ENCODE data around the gene NDUFAB1.

GRCh38 chr16:23579371-23579770 is 16.7 kb downstream of the NDUFAB1 start:
- TF ChIP-seq, protein P1, sequence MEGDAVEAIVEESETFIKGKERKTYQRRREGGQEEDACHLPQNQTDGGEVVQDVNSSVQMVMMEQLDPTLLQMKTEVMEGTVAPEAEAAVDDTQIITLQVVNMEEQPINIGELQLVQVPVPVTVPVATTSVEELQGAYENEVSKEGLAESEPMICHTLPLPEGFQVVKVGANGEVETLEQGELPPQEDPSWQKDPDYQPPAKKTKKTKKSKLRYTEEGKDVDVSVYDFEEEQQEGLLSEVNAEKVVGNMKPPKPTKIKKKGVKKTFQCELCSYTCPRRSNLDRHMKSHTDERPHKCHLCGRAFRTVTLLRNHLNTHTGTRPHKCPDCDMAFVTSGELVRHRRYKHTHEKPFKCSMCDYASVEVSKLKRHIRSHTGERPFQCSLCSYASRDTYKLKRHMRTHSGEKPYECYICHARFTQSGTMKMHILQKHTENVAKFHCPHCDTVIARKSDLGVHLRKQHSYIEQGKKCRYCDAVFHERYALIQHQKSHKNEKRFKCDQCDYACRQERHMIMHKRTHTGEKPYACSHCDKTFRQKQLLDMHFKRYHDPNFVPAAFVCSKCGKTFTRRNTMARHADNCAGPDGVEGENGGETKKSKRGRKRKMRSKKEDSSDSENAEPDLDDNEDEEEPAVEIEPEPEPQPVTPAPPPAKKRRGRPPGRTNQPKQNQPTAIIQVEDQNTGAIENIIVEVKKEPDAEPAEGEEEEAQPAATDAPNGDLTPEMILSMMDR (IDR thresholded peaks at IDR 0.05), result no peak
- no peak for TF ChIP-seq PHF8 (IDR thresholded peaks at IDR 0.05; ENCODE audit: borderline replicate concordance, low read depth)
